OCI-LY1 (cell line): ENCODE data around the gene HOXD10.

Experiments
- H2AFZ ChIP-seq: fragments of 200-600 bp; sonication (generic), shearing (Covaris generic); 2 replicates; pipeline ENCODE4 v1.6.0; 2014; ENCODE audit warnings: antibody characterized with exemption, mild to moderate bottlenecking, low read length
- H3F3A ChIP-seq: fragments of 200-600 bp; sonication (generic), shearing (Covaris generic); 2 replicates; pipeline ENCODE4 v1.6.0; 2014; ENCODE audit warnings: mild to moderate bottlenecking, antibody characterized with exemption, low read length, moderate library complexity; ENCODE audit not compliant: insufficient read depth
- H3K27ac ChIP-seq: fragments of 200-600 bp; sonication (generic); 2 replicates; pipeline ENCODE4 v1.5.1; 2014; ENCODE audit warnings: low read length, mixed run types, mild to moderate bottlenecking, low read depth; ENCODE audit not compliant: poor library complexity, severe bottlenecking
- H3K27me3 ChIP-seq: fragments of 200-600 bp; sonication (generic); 2 replicates; pipeline ENCODE4 v1.6.0; 2014; ENCODE audit warnings: antibody characterized with exemption, mild to moderate bottlenecking, low read length, moderate library complexity; ENCODE audit not compliant: insufficient read depth
- H3K36me3 ChIP-seq: fragments of 200-600 bp; sonication (generic); 2 replicates; pipeline ENCODE4 v1.6.1; 2014; ENCODE audit warnings: mild to moderate bottlenecking, antibody characterized with exemption, low read length, moderate library complexity, mixed read lengths; ENCODE audit not compliant: insufficient read depth
- H3K4me1 ChIP-seq: fragments of 200-600 bp; sonication (generic); 2 replicates; pipeline ENCODE4 v1.5.1; 2014; ENCODE audit warnings: mild to moderate bottlenecking, low read length, moderate library complexity; ENCODE audit not compliant: insufficient read depth, severe bottlenecking
- H3K4me2 ChIP-seq: fragments of 200-600 bp; sonication (generic), shearing (Covaris generic); 2 replicates; pipeline ENCODE4 v1.6.1; 2014; ENCODE audit warnings: low read length
- H3K4me3 ChIP-seq: fragments of 200-600 bp; sonication (generic); 2 replicates; pipeline ENCODE4 v1.5.1; 2014; ENCODE audit warnings: low read length, low read depth, mild to moderate bottlenecking, mixed read lengths; ENCODE audit not compliant: poor library complexity, severe bottlenecking
- H3K79me2 ChIP-seq: fragments of 200-600 bp; shearing (Covaris generic); 2 replicates; pipeline ENCODE4 v1.6.1; 2016; ENCODE audit warnings: mixed run types, low read length, mixed read lengths; ENCODE audit not compliant: insufficient read depth
- H3K9ac ChIP-seq: fragments of 200-600 bp; sonication (generic), shearing (Covaris generic); 2 replicates; pipeline ENCODE4 v1.6.1; 2014; ENCODE audit warnings: mild to moderate bottlenecking, low read length, mixed read lengths
- H3K9me2 ChIP-seq: fragments of 200-600 bp; sonication (generic), shearing (Covaris generic); 2 replicates; pipeline ENCODE4 v1.6.1; 2014; ENCODE audit warnings: low read depth, mild to moderate bottlenecking, low read length, mixed read lengths
- H3K9me3 ChIP-seq: fragments of 200-600 bp; shearing (Covaris generic); 2 replicates; pipeline ENCODE4 v1.6.1; 2014; ENCODE audit warnings: low read length, mixed read lengths
- H4K20me1 ChIP-seq: fragments of 200-600 bp; sonication (generic), shearing (Covaris generic); 2 replicates; pipeline ENCODE4 v1.6.0; 2016; ENCODE audit warnings: mild to moderate bottlenecking, low read length; ENCODE audit not compliant: insufficient read depth
- CTCF ChIP-seq: fragments of 200-600 bp; sonication (generic), shearing (Covaris generic); IDR thresholded peaks from 2 replicates; pipeline ENCODE4 v1.5.1; 2017; ENCODE audit warnings: mild to moderate bottlenecking, antibody characterized with exemption, low read length, moderate library complexity, mixed read lengths
- EZH2 ChIP-seq: fragments of 200-600 bp; sonication (generic), shearing (Covaris generic); IDR thresholded peaks from 2 replicates; pipeline ENCODE4 v1.8.0; 2017; ENCODE audit warnings: borderline replicate concordance, mixed run types, mild to moderate bottlenecking, antibody characterized with exemption, low read length, moderate library complexity, mixed read lengths

The HOXD10 gene

GRCh38 chr2:176093898-176094249 lies 22.7 kb upstream of the HOXD10 start:
- Histone ChIP-seq H3K9me2 (no peaks in the 10 kb centered on the region), H3K9me3 (no peaks in the 10 kb centered on the region), H3K4me1 (peaks cover 12% of the 10 kb centered on the region), H3K27ac (no peak overlapping the region), H3F3A (no peaks in the 10 kb centered on the region), H3K36me3 (no peaks in the 10 kb centered on the region), H3K27me3 (no peaks in the 10 kb centered on the region), H3K4me2 (no peak overlapping the region), H3K9ac (no peak overlapping the region), H3K79me2 (no peaks in the 10 kb centered on the region), H3K4me3 (no peak overlapping the region), H4K20me1 (no peaks in the 10 kb centered on the region), H2AFZ (no peak overlapping the region)
- TF ChIP-seq CTCF (no peak), EZH2 (no peak)

- no peak overlapping the region for H2AFZ ChIP-seq
- H3K4me3 ChIP-seq = no peak overlapping the region
- no peaks in the 10 kb centered on the region for H3K36me3 ChIP-seq
- no peaks in the 10 kb centered on the region for H3K9me3 ChIP-seq
- H3K27ac ChIP-seq = no peak overlapping the region
- no peaks in the 10 kb centered on the region for H3F3A ChIP-seq
- TF ChIP-seq CTCF = no peak
- TF ChIP-seq EZH2 = no peak
- H3K79me2 ChIP-seq = no peaks in the 10 kb centered on the region
- no peaks in the 10 kb centered on the region for H3K9me2 ChIP-seq
- H3K27me3 ChIP-seq = no peaks in the 10 kb centered on the region
- no peak overlapping the region for H3K4me2 ChIP-seq
- H3K4me1 ChIP-seq = peaks cover 12% of the 10 kb centered on the region
- H4K20me1 ChIP-seq = no peaks in the 10 kb centered on the region
- no peak overlapping the region for H3K9ac ChIP-seq
Measured at GRCh38 chr2:176094349-176094748, 22.2 kb upstream of the HOXD10 start.

GRCh38 chr2:176095421-176095820 lies 21.2 kb upstream of the HOXD10 start:
- Histone ChIP-seq H4K20me1 (no peaks in the 10 kb centered on the region), H3K27me3 (no peaks in the 10 kb centered on the region), H3K9ac (no peak overlapping the region), H3K27ac (no peak overlapping the region), H3F3A (no peaks in the 10 kb centered on the region), H3K4me1 (peaks cover 12% of the 10 kb centered on the region), H3K4me3 (no peak overlapping the region), H3K4me2 (no peak overlapping the region), H3K9me2 (no peaks in the 10 kb centered on the region), H2AFZ (no peak overlapping the region), H3K36me3 (no peaks in the 10 kb centered on the region), H3K79me2 (no peaks in the 10 kb centered on the region), H3K9me3 (no peaks in the 10 kb centered on the region)
- no peak for TF ChIP-seq EZH2
- TF ChIP-seq CTCF = no peak
